Caco-2 (cell line): ENCODE data around the gene CYP4F8. TPM values are rescaled to one million over a fixed set of nuclear protein-coding genes. Genes with fewer than 3 reads are reported as not detected.

Experiments
- BruUV-seq: library from RNA; stranded (reverse); fragments of 400-500 nt; replicated peaks from 2 replicates; lab custom pipeline; 2021; lab: Mats Ljungman, UMichigan
- CTCF ChIA-PET: fragments of 300-600 bp; sonication (Branson Sonifier 250); formaldehyde crosslinking; loops from one replicate; lab custom pipeline; 2022; ENCODE audit warnings: antibody characterized with exemption; lab: Charles Lee
- POLR2A ChIA-PET: fragments of 300-600 bp; sonication (Branson Sonifier 250); formaldehyde crosslinking; loops from one replicate; lab custom pipeline; 2022; ENCODE audit warnings: antibody characterized with exemption; lab: Charles Lee
- DNase-seq, 2 experiments: peaks; one replicate each; pipeline versions ENCODE4 v3.0.0 to v3.0.0-alpha.2; 2020 to 2022
- H3K27me3 ChIP-seq: replicated peaks from 2 replicates; pipeline ENCODE4 v1.6.0; 2011; ENCODE audit warnings: low read length; ENCODE audit not compliant: control insufficient read depth, insufficient read depth
- H3K36me3 ChIP-seq: 2 replicates; pipeline ENCODE4 v1.5.1; 2011; ENCODE audit warnings: low read length; ENCODE audit not compliant: control insufficient read depth, insufficient read depth
- H3K4me1 ChIP-seq: fragments of 250-450 bp; sonication (Bioruptor Pico); 2 replicates; pipeline ENCODE4 v1.5.1; 2020; ENCODE audit warnings: mild to moderate bottlenecking
- H3K4me3 ChIP-seq: 2 replicates; pipeline ENCODE4 v1.5.1; 2011; ENCODE audit warnings: low read depth, mild to moderate bottlenecking, control low read depth, low read length
- H3K9me3 ChIP-seq: fragments of 250-450 bp; sonication (Bioruptor Pico); 2 replicates; pipeline ENCODE4 v1.5.1; 2020; ENCODE audit warnings: mild to moderate bottlenecking, moderate library complexity
- H3K27ac Mint-ChIP-seq: one replicate; pipeline ENCODE4 v1.8.0; 2022; ENCODE audit warnings: mixed read lengths; ENCODE audit not compliant: unreplicated experiment
- H3K27me3 Mint-ChIP-seq: one replicate; pipeline ENCODE4 v1.8.0; 2022; ENCODE audit warnings: mixed read lengths; ENCODE audit not compliant: insufficient read depth, unreplicated experiment
- H3K36me3 Mint-ChIP-seq: one replicate; pipeline ENCODE4 v1.8.0; 2022; ENCODE audit warnings: mild to moderate bottlenecking, mixed read lengths; ENCODE audit not compliant: insufficient read depth, unreplicated experiment
- H3K4me1 Mint-ChIP-seq: one replicate; pipeline ENCODE4 v1.8.0; 2022; ENCODE audit warnings: low read depth, mixed read lengths; ENCODE audit not compliant: unreplicated experiment
- H3K4me3 Mint-ChIP-seq: one replicate; pipeline ENCODE4 v1.8.0; 2022; ENCODE audit warnings: mild to moderate bottlenecking, moderate library complexity, mixed read lengths; ENCODE audit not compliant: unreplicated experiment
- H3K9me3 Mint-ChIP-seq: one replicate; pipeline ENCODE4 v1.8.0; 2022; ENCODE audit warnings: mixed read lengths; ENCODE audit not compliant: unreplicated experiment
- intact Hi-C: fragments of 100-400 bp; cut with micrococcal nuclease; formaldehyde crosslinking; loops from one replicate; pipeline ENCODE4 v1.10.0; 2022; ENCODE audit not compliant: unreplicated experiment
- total RNA-seq: library from RNA; stranded (reverse); gene quantifications from 2 replicates; pipeline ENCODE4 v1.2.3, GENCODE V29; 2022
- TF ChIP-seq, protein P1 (sequence below), 2 experiments: fragments of 200-600 bp in 1 of 2; IDR thresholded peaks; 1 replicate in 1 of 2; 2 replicates in 1 of 2; pipeline versions ENCODE4 v1.5.1 to v1.8.0; 2011 to 2022; ENCODE audit warnings: antibody characterized with exemption in 1 of 2, control low read depth in 1 of 2, inconsistent platforms in 1 of 2, low read depth in 1 of 2, low read length in 1 of 2, mild to moderate bottlenecking in 1 of 2, moderate library complexity in 1 of 2; ENCODE audit not compliant: insufficient read depth in 1 of 2, severe bottlenecking in 1 of 2, unreplicated experiment in 1 of 2

CYP4F8 gene
- total RNA-seq, 1 experiment from 2014 or later, result not detected

DNA sequence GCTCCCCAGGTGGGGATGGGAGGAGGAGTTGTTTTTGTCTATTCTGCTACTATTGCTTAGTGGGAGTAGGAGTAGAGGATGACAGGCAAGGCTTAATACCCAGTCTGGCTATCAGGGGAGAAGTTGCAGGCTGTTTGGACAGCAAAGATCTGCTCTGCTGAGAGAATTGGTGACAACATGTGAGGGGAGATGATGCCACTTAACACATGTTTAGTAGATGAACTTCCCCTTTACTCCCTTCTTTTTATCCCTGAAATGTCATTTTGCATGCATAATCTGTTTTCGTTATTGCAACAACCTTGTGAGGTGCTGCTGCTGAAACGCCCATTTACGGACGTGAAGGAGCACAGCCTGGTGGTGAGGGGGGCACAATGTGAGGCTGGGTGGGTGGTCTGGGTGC lies 54.9 kb downstream of the CYP4F8 start:
- Histone ChIP-seq H3K4me3 (no peak overlapping the region), H3K4me1 (no peaks in the 10 kb centered on the region), H3K9me3 (no peaks in the 10 kb centered on the region), H3K27me3 (no peaks in the 10 kb centered on the region), H3K36me3 (no peaks in the 10 kb centered on the region)
- Mint-ChIP-seq H3K27me3 (peaks cover 4% of the 10 kb centered on the region), H3K4me1 (no peaks in the 10 kb centered on the region), H3K4me3 (no peak overlapping the region), H3K36me3 (no peaks in the 10 kb centered on the region), H3K9me3 (no peaks in the 10 kb centered on the region), H3K27ac (no peak overlapping the region)
- intact Hi-C loops, result no loop called here
- TF ChIP-seq, protein P1, sequence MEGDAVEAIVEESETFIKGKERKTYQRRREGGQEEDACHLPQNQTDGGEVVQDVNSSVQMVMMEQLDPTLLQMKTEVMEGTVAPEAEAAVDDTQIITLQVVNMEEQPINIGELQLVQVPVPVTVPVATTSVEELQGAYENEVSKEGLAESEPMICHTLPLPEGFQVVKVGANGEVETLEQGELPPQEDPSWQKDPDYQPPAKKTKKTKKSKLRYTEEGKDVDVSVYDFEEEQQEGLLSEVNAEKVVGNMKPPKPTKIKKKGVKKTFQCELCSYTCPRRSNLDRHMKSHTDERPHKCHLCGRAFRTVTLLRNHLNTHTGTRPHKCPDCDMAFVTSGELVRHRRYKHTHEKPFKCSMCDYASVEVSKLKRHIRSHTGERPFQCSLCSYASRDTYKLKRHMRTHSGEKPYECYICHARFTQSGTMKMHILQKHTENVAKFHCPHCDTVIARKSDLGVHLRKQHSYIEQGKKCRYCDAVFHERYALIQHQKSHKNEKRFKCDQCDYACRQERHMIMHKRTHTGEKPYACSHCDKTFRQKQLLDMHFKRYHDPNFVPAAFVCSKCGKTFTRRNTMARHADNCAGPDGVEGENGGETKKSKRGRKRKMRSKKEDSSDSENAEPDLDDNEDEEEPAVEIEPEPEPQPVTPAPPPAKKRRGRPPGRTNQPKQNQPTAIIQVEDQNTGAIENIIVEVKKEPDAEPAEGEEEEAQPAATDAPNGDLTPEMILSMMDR (IDR thresholded peaks at IDR 0.05; ENCODE audit: insufficient read depth in 1 of 2, low read depth in 1 of 2, low read length in 1 of 2, severe bottlenecking in 1 of 2, unreplicated experiment in 1 of 2), result no peak
- DNase-seq, result no peak
- CTCF ChIA-PET, result no interaction called here
- POLR2A ChIA-PET, result no interaction called here
- BruUV-seq, result no TSS peak

DNA sequence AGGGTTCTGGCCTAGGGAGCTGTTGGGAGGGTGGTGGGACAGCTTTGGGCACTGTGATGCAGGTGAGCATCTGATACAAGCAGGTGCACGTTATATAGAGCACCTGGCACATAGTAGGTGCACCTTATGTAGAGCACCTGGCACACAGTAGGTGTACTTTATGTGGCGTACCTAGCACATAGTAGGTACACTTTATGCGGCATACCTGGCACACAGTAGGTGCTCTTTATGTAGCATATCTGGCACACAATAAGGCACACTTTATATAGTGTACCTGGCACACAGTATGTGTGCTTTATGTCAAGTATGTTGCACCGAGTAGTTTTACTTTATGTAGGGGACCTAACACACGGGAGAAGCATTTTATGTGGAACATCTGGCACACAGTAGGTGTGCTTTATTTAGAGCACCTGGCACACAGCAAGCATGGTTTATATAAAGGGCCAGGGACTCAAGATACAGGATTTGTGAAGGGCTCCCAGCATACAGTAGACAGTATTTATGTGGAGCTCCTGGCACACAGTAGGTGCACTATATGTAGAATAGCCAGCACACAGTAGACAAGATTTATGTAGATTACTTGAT lies 56.3 kb downstream of the CYP4F8 start:
- DNase-seq, result no peak
- Mint-ChIP-seq H3K27ac (no peak overlapping the region), H3K9me3 (no peaks in the 10 kb centered on the region), H3K27me3 (peaks cover 4% of the 10 kb centered on the region), H3K4me1 (no peaks in the 10 kb centered on the region), H3K4me3 (no peak overlapping the region), H3K36me3 (no peaks in the 10 kb centered on the region)
- Histone ChIP-seq H3K4me1 (no peaks in the 10 kb centered on the region), H3K9me3 (no peaks in the 10 kb centered on the region), H3K4me3 (no peak overlapping the region), H3K27me3 (no peaks in the 10 kb centered on the region), H3K36me3 (no peaks in the 10 kb centered on the region)
- CTCF ChIA-PET, result no interaction called here
- no TSS peak for BruUV-seq
- TF ChIP-seq, protein P1 (IDR thresholded peaks at IDR 0.05; ENCODE audit: insufficient read depth in 1 of 2, low read depth in 1 of 2, low read length in 1 of 2, severe bottlenecking in 1 of 2, unreplicated experiment in 1 of 2), result no peak
- POLR2A ChIA-PET, result no interaction called here
- intact Hi-C loops, result no loop called here

DNA sequence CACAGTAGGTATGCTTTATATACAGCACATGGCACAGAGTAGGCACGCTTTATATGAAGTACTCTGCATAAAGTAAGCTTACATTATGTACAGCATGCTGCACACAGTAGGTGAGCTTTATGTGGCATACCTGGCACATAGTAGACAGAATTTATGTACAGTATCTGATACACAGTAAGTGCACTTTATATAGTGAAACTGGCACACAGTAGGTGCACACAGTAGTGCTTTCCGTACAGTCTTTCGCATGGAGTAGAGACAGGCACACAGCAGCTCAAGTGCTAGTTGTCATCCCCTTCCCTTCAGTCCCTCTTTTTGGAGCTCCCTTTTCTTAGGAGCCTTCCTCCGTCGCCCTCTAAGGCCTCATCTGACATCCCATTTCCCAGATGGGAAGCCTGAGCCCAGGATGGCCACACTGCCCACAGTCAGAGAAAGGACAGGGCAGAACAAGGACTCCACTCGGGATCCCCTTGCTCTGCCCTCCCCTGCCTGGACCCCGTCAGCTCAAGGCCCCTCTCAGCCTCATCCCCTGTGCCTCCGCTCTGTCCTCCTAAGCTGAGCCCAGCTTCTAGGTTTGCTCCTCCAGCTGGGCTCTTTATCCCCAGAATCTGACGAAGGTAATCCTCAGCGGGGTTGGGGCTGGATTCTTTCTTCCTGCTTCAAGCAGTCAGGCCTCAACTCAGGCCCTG lies 57.0 kb downstream of the CYP4F8 start:
- TF ChIP-seq, protein P1 (IDR thresholded peaks at IDR 0.05; ENCODE audit: insufficient read depth in 1 of 2, low read depth in 1 of 2, low read length in 1 of 2, severe bottlenecking in 1 of 2, unreplicated experiment in 1 of 2), result no peak
- POLR2A ChIA-PET, result no interaction called here
- no TSS peak for BruUV-seq
- Mint-ChIP-seq H3K4me1 (no peaks in the 10 kb centered on the region), H3K27me3 (peaks cover 4% of the 10 kb centered on the region), H3K36me3 (no peaks in the 10 kb centered on the region), H3K27ac (no peak overlapping the region), H3K9me3 (no peaks in the 10 kb centered on the region), H3K4me3 (no peak overlapping the region)
- H3K36me3 ChIP-seq, result no peaks in the 10 kb centered on the region
- no peaks in the 10 kb centered on the region for H3K9me3 ChIP-seq
- no peaks in the 10 kb centered on the region for H3K4me1 ChIP-seq
- no peak for DNase-seq
- CTCF ChIA-PET, result no interaction called here
- intact Hi-C loops, result no loop called here
- no peaks in the 10 kb centered on the region for H3K27me3 ChIP-seq
- no peak overlapping the region for H3K4me3 ChIP-seq
